H9 (cell line): ENCODE data around the gene MGRN1. TPM values are rescaled to one million over a fixed set of nuclear protein-coding genes. Genes with fewer than 3 reads are reported as not detected.

ENCODE experiments used
- DNase-seq: peaks from one replicate; pipeline ENCODE4 v3.0.0-alpha.2; 2017
- H2AFZ ChIP-seq: one replicate; pipeline ENCODE4 v1.6.1; 2013; ENCODE audit warnings: mild to moderate bottlenecking, low read length, control low read depth, moderate library complexity
- H2AK5ac ChIP-seq: 2 replicates; pipeline ENCODE4 v1.6.1; 2013; ENCODE audit warnings: low read length, control low read depth, mixed read lengths; ENCODE audit not compliant: insufficient read length
- H2BK120ac ChIP-seq: one replicate; pipeline ENCODE4 v1.6.1; 2013; ENCODE audit warnings: low read depth, mild to moderate bottlenecking, low read length, control low read depth, inconsistent platforms; ENCODE audit not compliant: poor library complexity, severe bottlenecking
- H2BK12ac ChIP-seq: 2 replicates; pipeline ENCODE4 v1.6.1; 2013; ENCODE audit warnings: low read length, control low read depth, mixed read lengths, low read depth; ENCODE audit not compliant: insufficient read length
- H2BK15ac ChIP-seq: 2 replicates; pipeline ENCODE4 v1.6.1; 2013; ENCODE audit warnings: low read depth, low read length, control low read depth
- H2BK20ac ChIP-seq: one replicate; pipeline ENCODE4 v1.6.1; 2013; ENCODE audit warnings: low read depth, mild to moderate bottlenecking, low read length, control low read depth, inconsistent platforms; ENCODE audit not compliant: poor library complexity, severe bottlenecking
- H2BK5ac ChIP-seq: 2 replicates; pipeline ENCODE4 v1.6.1; 2013; ENCODE audit warnings: low read length, control low read depth, mixed read lengths; ENCODE audit not compliant: insufficient read length
- H3K14ac ChIP-seq: 2 replicates; pipeline ENCODE4 v1.6.1; 2013; ENCODE audit warnings: low read length, control low read depth; ENCODE audit not compliant: insufficient read depth
- H3K18ac ChIP-seq: 2 replicates; pipeline ENCODE4 v1.6.1; 2013; ENCODE audit warnings: low read depth, mild to moderate bottlenecking, mixed read lengths, low read length, control low read depth; ENCODE audit not compliant: insufficient read length
- H3K23ac ChIP-seq: 2 replicates; pipeline ENCODE4 v1.6.1; 2013; ENCODE audit warnings: low read length, control low read depth, mixed read lengths, low read depth; ENCODE audit not compliant: insufficient read length
- H3K23me2 ChIP-seq: 2 replicates; pipeline ENCODE4 v1.6.1; 2013; ENCODE audit warnings: low read depth, mild to moderate bottlenecking, mixed read lengths, low read length, control low read depth; ENCODE audit not compliant: insufficient read length, poor library complexity, severe bottlenecking
- H3K27ac ChIP-seq: 2 replicates; pipeline ENCODE4 v1.5.1; 2013; ENCODE audit warnings: low read length, control low read depth, mixed read lengths, low read depth; ENCODE audit not compliant: insufficient read length
- H3K27me3 ChIP-seq: 2 replicates; pipeline ENCODE4 v1.6.1; 2013; ENCODE audit warnings: low read length, control low read depth, inconsistent platforms; ENCODE audit not compliant: insufficient read depth
- H3K4ac ChIP-seq: 2 replicates; pipeline ENCODE4 v1.6.1; 2013; ENCODE audit warnings: low read depth, mild to moderate bottlenecking, control low read depth, inconsistent platforms, low read length, moderate library complexity
- H3K4me1 ChIP-seq: 2 replicates; pipeline ENCODE4 v1.6.1; 2013; ENCODE audit warnings: low read length, control low read depth, inconsistent platforms; ENCODE audit not compliant: insufficient read depth
- H3K4me2 ChIP-seq: 2 replicates; pipeline ENCODE4 v1.6.1; 2013; ENCODE audit warnings: low read length, control low read depth, mixed read lengths; ENCODE audit not compliant: insufficient read length, insufficient read depth
- H3K56ac ChIP-seq: 2 replicates; pipeline ENCODE4 v1.6.1; 2013; ENCODE audit warnings: low read depth, mild to moderate bottlenecking, mixed read lengths, low read length, control low read depth; ENCODE audit not compliant: insufficient read length
- H3K79me1 ChIP-seq: 2 replicates; pipeline ENCODE4 v1.6.1; 2013; ENCODE audit warnings: low read depth, mild to moderate bottlenecking, moderate library complexity, low read length, control low read depth, inconsistent platforms; ENCODE audit not compliant: insufficient read depth, poor library complexity, severe bottlenecking
- H3K79me2 ChIP-seq: 2 replicates; pipeline ENCODE4 v1.6.1; 2013; ENCODE audit warnings: low read length, control low read depth, inconsistent platforms; ENCODE audit not compliant: insufficient read depth
- H3K9ac ChIP-seq: 2 replicates; pipeline ENCODE4 v1.6.1; 2013; ENCODE audit warnings: low read length, control low read depth, mixed read lengths; ENCODE audit not compliant: insufficient read length; ENCODE audit errors: extremely low read depth
- H3K9me3 ChIP-seq: one replicate; pipeline ENCODE4 v1.6.1; 2013; ENCODE audit warnings: low read depth, low read length, inconsistent platforms; ENCODE audit not compliant: control insufficient read depth
- H3T11ph ChIP-seq: one replicate; pipeline ENCODE4 v1.6.1; 2013; ENCODE audit warnings: mild to moderate bottlenecking, low read length, control low read depth, inconsistent platforms
- H4K20me1 ChIP-seq: one replicate; pipeline ENCODE4 v1.6.1; 2013; ENCODE audit not compliant: control insufficient read depth, insufficient read length, insufficient read depth
- H4K5ac ChIP-seq: 2 replicates; pipeline ENCODE4 v1.6.1; 2013; ENCODE audit warnings: low read depth, mild to moderate bottlenecking, mixed read lengths, low read length, control low read depth; ENCODE audit not compliant: insufficient read length
- H4K8ac ChIP-seq: replicated peaks from 2 replicates; pipeline ENCODE4 v1.6.1; 2013; ENCODE audit warnings: low read length, control low read depth, mixed read lengths, low read depth; ENCODE audit not compliant: insufficient read length
- H4K91ac ChIP-seq: 2 replicates; pipeline ENCODE4 v1.6.1; 2013; ENCODE audit warnings: low read depth, mild to moderate bottlenecking, moderate library complexity, mixed read lengths, low read length, control low read depth; ENCODE audit not compliant: insufficient read length
- H3K27ac Mint-ChIP-seq, 3 experiments: 2 replicates in 2 of 3; 3 replicates in 1 of 3; pipeline ENCODE4 v1.8.0; 2020 to 2021; ENCODE audit warnings: mixed read lengths in 3 of 3, mild to moderate bottlenecking in 1 of 3, moderate library complexity in 1 of 3
- H3K27me3 Mint-ChIP-seq: 2 replicates; pipeline ENCODE4 v1.8.0; 2021; ENCODE audit warnings: low read depth, mild to moderate bottlenecking, moderate library complexity, mixed read lengths
- H3K36me3 Mint-ChIP-seq, 3 experiments: 2 replicates in 2 of 3; 3 replicates in 1 of 3; pipeline ENCODE4 v1.8.0; 2020 to 2021; ENCODE audit warnings: low read depth in 3 of 3, mixed read lengths in 3 of 3; ENCODE audit not compliant: insufficient read depth in 1 of 3
- H3K4me1 Mint-ChIP-seq, 2 experiments: 2 replicates each; pipeline ENCODE4 v1.8.0; 2020; ENCODE audit warnings: mixed read lengths in 2 of 2
- H3K4me3 Mint-ChIP-seq, 2 experiments: 2 replicates in 1 of 2; 3 replicates in 1 of 2; pipeline ENCODE4 v1.8.0; 2020 to 2021; ENCODE audit warnings: mild to moderate bottlenecking in 2 of 2, mixed read lengths in 2 of 2, moderate library complexity in 1 of 2
- H3K9me3 Mint-ChIP-seq, 2 experiments: 2 replicates in 1 of 2; 3 replicates in 1 of 2; pipeline ENCODE4 v1.8.0; 2020; ENCODE audit warnings: mild to moderate bottlenecking in 2 of 2, mixed read lengths in 2 of 2, moderate library complexity in 1 of 2
- WGBS: extraction: QIAGEN DNeasy Blood & Tissue Kit; methylation state at CpG from one replicate; pipeline ENCODE4 v1.1.7; 2013; ENCODE audit warnings: missing lambda C conversion rate, low lambda C conversion rate, mixed read lengths; ENCODE audit not compliant: insufficient read length; ENCODE audit errors: extremely low coverage; 5-methylcytosine and 5-hydroxymethylcytosine counted together
- total RNA-seq: library from RNA; stranded (reverse); gene quantifications from 2 replicates; pipeline ENCODE4 v1.2.1, GENCODE V29; 2021
- TF ChIP-seq, protein P1 (sequence below): fragments of 200-600 bp; sonication (generic); conservative IDR thresholded peaks from 3 replicates; pipeline ENCODE4 v1.8.0; 2021; ENCODE audit warnings: antibody characterized with exemption, mild to moderate bottlenecking

MGRN1 gene
- total RNA-seq, 1 experiment from 2014 or later, result 91.6 TPM

DNA sequence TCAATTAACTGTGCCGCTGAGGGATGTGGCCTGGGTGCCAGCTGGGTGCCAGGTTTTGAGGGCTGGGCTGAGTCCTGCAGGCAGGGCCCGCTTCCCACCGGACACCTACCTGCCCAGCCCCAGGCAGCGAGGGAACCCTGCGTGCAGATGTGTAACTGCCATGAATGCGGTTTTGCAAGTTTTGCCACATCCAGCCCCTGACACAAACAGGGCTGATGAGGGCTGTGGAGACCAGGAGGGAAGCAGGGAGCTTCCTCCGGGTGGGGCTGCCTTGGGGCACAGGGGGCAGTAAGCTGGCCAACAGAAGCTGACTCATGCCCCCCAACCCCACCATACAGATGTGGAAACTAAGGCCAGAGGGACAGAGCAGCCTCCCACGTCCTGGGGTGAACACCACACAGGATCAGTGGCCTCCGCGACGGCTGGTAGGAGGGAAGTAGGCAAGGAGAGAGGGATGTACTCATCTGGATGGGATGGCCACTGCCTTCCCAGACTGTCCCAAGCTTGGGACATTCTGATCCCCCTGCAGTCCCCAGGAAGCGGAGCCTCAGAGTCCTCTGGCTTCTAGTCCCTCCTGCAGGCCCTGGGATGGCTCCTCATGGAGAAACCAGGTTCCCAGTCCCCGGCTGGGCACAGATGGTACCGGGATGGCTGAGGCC lies 11.5 kb upstream of the MGRN1 start:
- Histone ChIP-seq H3K4ac (no peak overlapping the region), H4K8ac (no peak overlapping the region), H3K23me2 (peaks cover 12% of the 10 kb centered on the region), H2AK5ac (no peak overlapping the region), H3K56ac (no peak overlapping the region), H3K23ac (no peak overlapping the region), H3K14ac (no peak overlapping the region), H3K18ac (no peak overlapping the region), H3K9ac (peak overlapping the region; percentile 75), H2BK20ac (no peak overlapping the region), H2BK12ac (no peak overlapping the region), H3K79me1 (peaks cover 7% of the 10 kb centered on the region), H2BK120ac (no peak overlapping the region), H4K5ac (no peak overlapping the region), H3T11ph (no peak overlapping the region), H3K27ac (no peak overlapping the region), H2BK15ac (no peak overlapping the region), H3K27me3 (no peaks in the 10 kb centered on the region), H3K4me1 (no peaks in the 10 kb centered on the region), H3K4me2 (peak overlapping the region; percentile 89), H3K79me2 (peaks cover 20% of the 10 kb centered on the region; the same call in 1 of the 2 replicates), H3K9me3 (no peaks in the 10 kb centered on the region), H2BK5ac (no peak overlapping the region), H2AFZ (no peak overlapping the region), H4K20me1 (no peaks in the 10 kb centered on the region), H4K91ac (no peak overlapping the region)
- Mint-ChIP-seq H3K9me3 (no peaks in the 10 kb centered on the region), H3K36me3 (peaks cover 0 to 9% (median 6%) of the 10 kb centered on the region in 3 experiments; a peak in 4 of 7 replicates), H3K4me3 (peak overlapping the region; percentile 80 to 84), H3K4me1 (peaks cover 23 to 35% of the 10 kb centered on the region in 2 experiments), H3K27ac (peak overlapping the region; percentile 23 to 63 (median 52); a peak in 3 of 7 replicates), H3K27me3 (peaks cover 1% of the 10 kb centered on the region; the same call in 1 of the 2 replicates)
- DNase-seq, result peak; percentile 46
- TF ChIP-seq, protein P1, sequence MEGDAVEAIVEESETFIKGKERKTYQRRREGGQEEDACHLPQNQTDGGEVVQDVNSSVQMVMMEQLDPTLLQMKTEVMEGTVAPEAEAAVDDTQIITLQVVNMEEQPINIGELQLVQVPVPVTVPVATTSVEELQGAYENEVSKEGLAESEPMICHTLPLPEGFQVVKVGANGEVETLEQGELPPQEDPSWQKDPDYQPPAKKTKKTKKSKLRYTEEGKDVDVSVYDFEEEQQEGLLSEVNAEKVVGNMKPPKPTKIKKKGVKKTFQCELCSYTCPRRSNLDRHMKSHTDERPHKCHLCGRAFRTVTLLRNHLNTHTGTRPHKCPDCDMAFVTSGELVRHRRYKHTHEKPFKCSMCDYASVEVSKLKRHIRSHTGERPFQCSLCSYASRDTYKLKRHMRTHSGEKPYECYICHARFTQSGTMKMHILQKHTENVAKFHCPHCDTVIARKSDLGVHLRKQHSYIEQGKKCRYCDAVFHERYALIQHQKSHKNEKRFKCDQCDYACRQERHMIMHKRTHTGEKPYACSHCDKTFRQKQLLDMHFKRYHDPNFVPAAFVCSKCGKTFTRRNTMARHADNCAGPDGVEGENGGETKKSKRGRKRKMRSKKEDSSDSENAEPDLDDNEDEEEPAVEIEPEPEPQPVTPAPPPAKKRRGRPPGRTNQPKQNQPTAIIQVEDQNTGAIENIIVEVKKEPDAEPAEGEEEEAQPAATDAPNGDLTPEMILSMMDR, result no peak
- WGBS, result no CpG with 5 or more reads among the region's 14 CpGs
